ENCODE measurements around the gene FLRT3. TPM values are rescaled to one million over a fixed set of nuclear protein-coding genes. Genes with fewer than 3 reads are reported as not detected.

The FLRT3 gene
- total RNA-seq, 2 experiments from 2014 or later = not detected

DNA sequence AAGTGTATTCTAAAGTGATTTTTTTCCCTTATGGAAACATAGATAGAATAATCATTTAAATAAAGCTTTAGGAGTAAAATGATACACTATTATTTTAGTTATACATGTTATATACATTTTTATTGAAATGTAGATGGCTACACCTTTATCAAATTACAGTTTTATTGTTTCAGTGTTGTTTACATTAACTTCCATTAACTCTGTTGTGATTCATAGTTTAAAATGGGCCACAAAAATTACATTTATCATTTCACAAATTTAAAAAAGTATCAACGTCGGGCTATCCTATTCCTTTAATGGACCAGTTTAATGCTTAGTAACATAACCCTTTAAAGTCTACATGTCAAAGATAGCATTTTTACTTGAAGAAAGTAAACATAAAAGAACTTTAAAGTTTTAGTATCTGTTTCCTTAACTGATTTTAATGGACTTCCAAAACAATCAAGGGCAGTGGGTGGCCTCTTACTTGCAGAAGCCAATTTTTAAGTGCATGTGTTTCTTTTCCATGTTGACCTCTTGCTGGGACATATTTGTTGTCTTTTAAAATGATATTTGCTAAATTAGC, 47.8 kb upstream of the FLRT3 start:
- H4K20me1 ChIP-seq (ENCODE audit: insufficient read depth, low read length) = no peaks in the 10 kb centered on the region
- TF ChIP-seq EZH2phosphoT487 (IDR thresholded peaks at IDR 0.05; ENCODE audit: borderline replicate concordance, low read depth, low read length) = no peak
- TF ChIP-seq CTCF (conservative IDR thresholded peaks at IDR 0.05; ENCODE audit: low read length) = no peak
- BruUV-seq (replicated peaks) = no TSS peak
- no peaks in the 10 kb centered on the region for H3K4me1 ChIP-seq (ENCODE audit: insufficient read depth, low read length, poor library complexity, severe bottlenecking)
- H3K4me2 ChIP-seq (ENCODE audit: low read length) = no peak overlapping the region
- H3K27ac ChIP-seq (ENCODE audit: low read depth, low read length, poor library complexity, severe bottlenecking) = no peak overlapping the region
- no peak for DNase-seq (ENCODE audit: low spot score)
- H3K4me3 ChIP-seq (ENCODE audit: low read depth, low read length, poor library complexity, severe bottlenecking) = no peak overlapping the region
- no peaks in the 10 kb centered on the region for H3K36me3 ChIP-seq (ENCODE audit: insufficient read depth, low read length)
- no peaks in the 10 kb centered on the region for H3K79me2 ChIP-seq (ENCODE audit: insufficient read depth, low read depth, low read length)
- ChIA-PET CTCF (ENCODE audit: unreplicated experiment) (no interaction called here), POLR2A (no interaction called here)
- H3K9me2 ChIP-seq (ENCODE audit: insufficient read depth, low read length) = no peaks in the 10 kb centered on the region
- intact Hi-C loops (cut with micrococcal nuclease; ENCODE audit: unreplicated experiment) = no loop called here
- H3K9me3 ChIP-seq (ENCODE audit: low read length) = 0 out of 2 replicates have a peak, but pooled peaks cover 3% of the 10 kb centered on the region
- no peak overlapping the region for H2AFZ ChIP-seq (ENCODE audit: low read length)

DNA sequence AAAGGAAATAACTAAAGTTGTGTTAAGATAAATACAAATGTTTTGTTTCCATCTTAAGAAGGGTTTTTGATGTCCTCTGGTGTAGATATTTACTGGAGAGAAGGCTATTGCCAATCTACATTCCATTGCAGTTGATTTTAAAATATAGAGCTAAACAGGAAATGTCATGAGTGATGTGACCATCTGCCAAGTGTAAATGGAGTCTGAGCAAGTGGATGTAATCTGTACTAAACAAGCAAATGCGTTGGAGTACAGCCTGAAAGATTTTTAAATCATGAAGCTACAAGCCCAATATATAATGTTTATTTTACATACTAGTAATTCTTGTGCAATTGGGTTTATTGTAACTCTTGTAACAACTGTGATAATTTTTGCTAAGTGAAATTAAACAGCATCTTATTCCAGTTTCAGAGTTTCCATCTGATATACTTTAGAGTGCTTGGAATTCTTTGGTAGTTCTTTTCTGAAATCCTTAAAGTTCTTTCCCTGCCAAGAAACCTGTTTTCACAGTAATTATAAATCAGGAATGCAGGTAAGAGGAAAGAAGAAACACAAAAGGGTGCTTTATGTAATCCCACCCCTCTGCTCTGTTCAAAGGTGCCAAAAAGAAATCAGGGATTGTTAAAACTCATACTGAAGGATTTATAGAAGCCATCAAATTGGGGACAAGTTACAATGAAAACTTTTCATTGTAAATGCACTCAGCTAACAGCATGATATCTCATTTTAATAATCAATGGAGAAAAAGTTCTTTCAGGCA, 47.2 kb upstream of the FLRT3 start:
- Histone ChIP-seq H3K36me3 (ENCODE audit: insufficient read depth, low read length) (no peaks in the 10 kb centered on the region), H3K79me2 (ENCODE audit: insufficient read depth, low read depth, low read length) (no peaks in the 10 kb centered on the region), H4K20me1 (ENCODE audit: insufficient read depth, low read length) (no peaks in the 10 kb centered on the region), H3K4me1 (ENCODE audit: insufficient read depth, low read length, poor library complexity, severe bottlenecking) (no peaks in the 10 kb centered on the region), H3K4me2 (ENCODE audit: low read length) (no peak overlapping the region), H3K4me3 (ENCODE audit: low read depth, low read length, poor library complexity, severe bottlenecking) (no peak overlapping the region), H2AFZ (ENCODE audit: low read length) (no peak overlapping the region), H3K9me2 (ENCODE audit: insufficient read depth, low read length) (no peaks in the 10 kb centered on the region), H3K9me3 (ENCODE audit: low read length) (0 out of 2 replicates have a peak, but pooled peaks cover 3% of the 10 kb centered on the region), H3K27ac (ENCODE audit: low read depth, low read length, poor library complexity, severe bottlenecking) (no peak overlapping the region)
- BruUV-seq (replicated peaks) = no TSS peak
- no peak for DNase-seq (ENCODE audit: low spot score)
- ChIA-PET POLR2A (no interaction called here), CTCF (ENCODE audit: unreplicated experiment) (no interaction called here)
- TF ChIP-seq CTCF (conservative IDR thresholded peaks at IDR 0.05; ENCODE audit: low read length) = no peak
- intact Hi-C loops (cut with micrococcal nuclease; ENCODE audit: unreplicated experiment) = no loop called here

DNA sequence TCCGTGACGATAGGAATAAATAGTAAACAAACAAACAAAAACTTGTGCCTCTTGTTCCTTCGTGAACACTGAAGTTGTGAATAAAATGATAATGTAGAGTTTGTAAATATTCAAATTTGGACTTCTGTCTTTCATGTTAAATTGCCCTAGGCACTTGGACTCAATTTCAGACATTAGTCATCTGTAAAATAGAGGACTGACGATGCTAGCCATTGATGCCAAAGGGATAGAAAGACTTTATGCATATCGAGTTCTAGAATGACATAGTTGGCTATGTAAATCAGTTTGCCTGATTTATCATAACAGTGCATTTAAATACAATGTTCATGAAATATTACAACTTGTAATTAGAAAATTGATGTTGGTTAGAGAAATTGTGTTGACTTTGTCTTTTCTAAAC, 45.9 kb upstream of the FLRT3 start:
- intact Hi-C loops (cut with micrococcal nuclease; ENCODE audit: unreplicated experiment) = no loop called here
- ChIA-PET POLR2A (no interaction called here), CTCF (ENCODE audit: unreplicated experiment) (no interaction called here)
- no peak for TF ChIP-seq CTCF (conservative IDR thresholded peaks at IDR 0.05; ENCODE audit: low read length)
- TF ChIP-seq EZH2phosphoT487 (IDR thresholded peaks at IDR 0.05; ENCODE audit: borderline replicate concordance, low read depth, low read length) = no peak
- H3K9me2 ChIP-seq (ENCODE audit: insufficient read depth, low read length) = no peaks in the 10 kb centered on the region
- H3K4me3 ChIP-seq (ENCODE audit: low read depth, low read length, poor library complexity, severe bottlenecking) = no peak overlapping the region
- BruUV-seq (replicated peaks) = no TSS peak
- no peak overlapping the region for H2AFZ ChIP-seq (ENCODE audit: low read length)
- H3K36me3 ChIP-seq (ENCODE audit: insufficient read depth, low read length) = no peaks in the 10 kb centered on the region
- no peak for DNase-seq (ENCODE audit: low spot score)
- no peak overlapping the region for H3K4me2 ChIP-seq (ENCODE audit: low read length)
- H3K27ac ChIP-seq (ENCODE audit: low read depth, low read length, poor library complexity, severe bottlenecking) = no peak overlapping the region
- H3K9me3 ChIP-seq (ENCODE audit: low read length) = 0 out of 2 replicates have a peak, but pooled peaks cover 3% of the 10 kb centered on the region
- no peaks in the 10 kb centered on the region for H3K4me1 ChIP-seq (ENCODE audit: insufficient read depth, low read length, poor library complexity, severe bottlenecking)
- H4K20me1 ChIP-seq (ENCODE audit: insufficient read depth, low read length) = no peaks in the 10 kb centered on the region
- H3K79me2 ChIP-seq (ENCODE audit: insufficient read depth, low read depth, low read length) = no peaks in the 10 kb centered on the region
